CD14-positive monocyte (primary cell): ENCODE measurements around the gene PDCD1. TPM values are rescaled to one million over a fixed set of nuclear protein-coding genes. Genes with fewer than 3 reads are reported as not detected.

Experiments used
- DNase-seq, 3 donors: peaks; one replicate each; pipeline ENCODE4 v3.0.0-alpha.2; 2011 to 2022
- H2AFZ ChIP-seq: 2 replicates; pipeline ENCODE4 v1.6.0; 2012; ENCODE audit warnings: mild to moderate bottlenecking, low read depth, low read length, inconsistent platforms; ENCODE audit not compliant: insufficient read depth, poor library complexity, severe bottlenecking
- H3K27ac ChIP-seq, 2 donors: 1 replicate in 1 of 2; 2 replicates in 1 of 2; pipeline ENCODE4 v1.5.1; 2012 to 2013; ENCODE audit warnings: low read length in 2 of 2, control low read depth in 1 of 2, inconsistent platforms in 1 of 2, low read depth in 1 of 2, mild to moderate bottlenecking in 1 of 2
- H3K27me3 ChIP-seq, 2 donors: one replicate each; pipeline versions ENCODE4 v1.6.0 to v1.6.1; 2011 to 2013; ENCODE audit warnings: low read length in 2 of 2; ENCODE audit not compliant: control insufficient read depth in 2 of 2, insufficient read depth in 2 of 2
- H3K36me3 ChIP-seq, 2 donors: replicated peaks in 1 of 2; 1 replicate in 1 of 2; 2 replicates in 1 of 2; pipeline versions ENCODE4 v1.5.1 to v1.6.1; 2012 to 2013; ENCODE audit warnings: low read length in 2 of 2, control low read depth in 1 of 2, inconsistent platforms in 1 of 2, mild to moderate bottlenecking in 1 of 2; ENCODE audit not compliant: insufficient read depth in 2 of 2, control insufficient read depth in 1 of 2
- H3K4me1 ChIP-seq, 2 donors: 1 replicate in 1 of 2; 2 replicates in 1 of 2; pipeline versions ENCODE4 v1.5.1 to v1.6.1; 2012 to 2013; ENCODE audit warnings: low read length in 2 of 2, control low read depth in 1 of 2, inconsistent platforms in 1 of 2, mild to moderate bottlenecking in 1 of 2, moderate library complexity in 1 of 2; ENCODE audit not compliant: insufficient read depth in 2 of 2, control insufficient read depth in 1 of 2
- H3K4me2 ChIP-seq: replicated peaks from 2 replicates; pipeline ENCODE3; 2012; ENCODE audit warnings: low read length, moderate library complexity, mild to moderate bottlenecking; ENCODE audit not compliant: poor library complexity, severe bottlenecking; ENCODE audit errors: extremely low read depth
- H3K4me3 ChIP-seq, 3 experiments: fragments of 200-600 bp in 1 of 3; sonication (generic) in 1 of 3; replicated peaks in 1 of 3; 1 replicate in 2 of 3; 2 replicates in 1 of 3; pipeline ENCODE4 v1.5.1; 2011 to 2013; ENCODE audit warnings: low read length in 3 of 3, mild to moderate bottlenecking in 3 of 3, control low read depth in 2 of 3, low read depth in 2 of 3, inconsistent platforms in 1 of 3, moderate library complexity in 1 of 3
- H3K79me2 ChIP-seq: 2 replicates; pipeline ENCODE4 v1.6.0; 2012; ENCODE audit warnings: mild to moderate bottlenecking, control low read depth, inconsistent platforms, low read length, moderate library complexity; ENCODE audit not compliant: insufficient read depth
- H3K9ac ChIP-seq: 2 replicates; pipeline ENCODE4 v1.6.0; 2017; ENCODE audit warnings: low read length, mild to moderate bottlenecking; ENCODE audit not compliant: insufficient read depth, poor library complexity, severe bottlenecking
- H3K9me3 ChIP-seq, 2 donors: replicated peaks in 1 of 2; 1 replicate in 1 of 2; 2 replicates in 1 of 2; pipeline versions ENCODE4 v1.5.1 to v1.6.1; 2012 to 2013; ENCODE audit warnings: low read length in 2 of 2, control low read depth in 1 of 2; ENCODE audit not compliant: control insufficient read depth in 1 of 2, insufficient read depth in 1 of 2
- H4K20me1 ChIP-seq: 2 replicates; pipeline ENCODE4 v1.6.0; 2012; ENCODE audit warnings: mild to moderate bottlenecking, low read length, control low read depth, moderate library complexity; ENCODE audit not compliant: insufficient read depth
- H3K27ac Mint-ChIP-seq, 7 donors: one replicate each; pipeline ENCODE4 v1.8.0; 2020; ENCODE audit warnings: mild to moderate bottlenecking in 7 of 7, mixed read lengths in 7 of 7, moderate library complexity in 6 of 7, inconsistent platforms in 2 of 7
- H3K27me3 Mint-ChIP-seq, 3 donors: one replicate each; pipeline ENCODE4 v1.8.0; 2021 to 2022; ENCODE audit warnings: low read depth in 3 of 3, mild to moderate bottlenecking in 3 of 3, mixed read lengths in 3 of 3, moderate library complexity in 3 of 3, inconsistent platforms in 1 of 3
- H3K36me3 Mint-ChIP-seq, 2 donors: one replicate each; pipeline ENCODE4 v1.8.0; 2020; ENCODE audit warnings: mixed read lengths in 2 of 2, inconsistent platforms in 1 of 2, mild to moderate bottlenecking in 1 of 2
- H3K4me1 Mint-ChIP-seq: one replicate; pipeline ENCODE4 v1.8.0; 2020; ENCODE audit warnings: mild to moderate bottlenecking, mixed read lengths
- H3K4me3 Mint-ChIP-seq, 2 donors: one replicate each; pipeline ENCODE4 v1.8.0; 2020; ENCODE audit warnings: mild to moderate bottlenecking in 2 of 2, mixed read lengths in 2 of 2, moderate library complexity in 1 of 2
- H3K9me3 Mint-ChIP-seq, 7 donors: one replicate each; pipeline ENCODE4 v1.8.0; 2020 to 2022; ENCODE audit warnings: mixed read lengths in 7 of 7, mild to moderate bottlenecking in 6 of 7, moderate library complexity in 6 of 7, inconsistent platforms in 2 of 7
- WGBS: methylation state at CpG from one replicate; pipeline ENCODE4 v1.1.5; 2013; ENCODE audit warnings: missing lambda C conversion rate; ENCODE audit not compliant: insufficient coverage; 5-methylcytosine and 5-hydroxymethylcytosine counted together
- intact Hi-C, 2 donors: fragments of 100-400 bp; cut with micrococcal nuclease; formaldehyde crosslinking; loops; one replicate each; pipeline versions ENCODE4 v1.15.0 to v1.15.1; 2023
- polyA plus RNA-seq, 3 donors: library from polyadenylated mRNA; depleted of rRNA in 1 of 3; unstranded in 2 of 3; stranded (reverse) in 1 of 3; fragments of 300-500 nt in 2 of 3; fragments of >200 nt in 1 of 3; fragmentation: Illumina TruSeq in 2 of 3; gene quantifications; 1 replicate in 2 of 3; 2 replicates in 1 of 3; pipeline ENCODE4 v1.2.3, GENCODE V29; 2012 to 2021
- TF ChIP-seq, protein P1 (sequence below): fragments of 200-600 bp; IDR thresholded peaks from one replicate; pipeline ENCODE4 v1.8.0; 2022; ENCODE audit warnings: antibody characterized with exemption, mild to moderate bottlenecking

The PDCD1 gene
- polyA plus RNA-seq, 3 donors: 0.08 TPM; not detected in 2

DNA sequence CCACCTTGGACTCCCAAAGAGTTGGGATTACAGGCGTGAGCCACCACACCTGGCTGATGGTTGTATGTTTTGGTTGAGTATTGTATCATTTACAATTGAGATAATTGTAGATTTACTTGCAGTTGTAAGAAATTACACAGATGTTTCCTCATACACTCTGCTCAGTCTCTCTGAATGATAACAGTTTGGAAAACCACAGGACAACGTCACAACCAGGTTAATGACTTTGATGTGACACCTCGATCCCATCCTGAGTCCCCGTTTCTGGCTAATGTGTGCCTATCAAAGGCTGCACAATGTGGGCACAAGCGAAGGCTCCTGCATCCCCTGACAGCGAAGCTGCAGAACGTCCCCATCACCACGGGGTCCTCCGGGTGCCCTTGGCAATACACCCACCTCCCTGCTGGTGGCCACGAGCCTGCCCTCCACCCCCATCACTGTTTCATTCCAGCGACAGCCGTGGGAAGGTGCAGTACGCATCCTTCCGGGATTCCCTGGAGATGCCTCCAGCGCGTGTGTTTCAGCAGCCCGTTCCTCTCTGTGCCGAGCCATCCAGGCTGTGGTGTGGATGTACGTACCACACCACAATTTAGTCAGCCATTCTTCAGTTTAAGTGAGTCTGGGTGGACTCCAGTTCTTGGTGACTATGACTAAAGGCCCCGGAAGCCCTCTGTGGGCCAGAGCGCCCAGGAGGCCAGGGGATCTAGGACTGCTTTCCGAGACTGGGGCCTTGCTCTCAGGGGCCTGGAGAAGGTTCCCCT is 4.3 kb upstream of the PDCD1 start:
- intact Hi-C loops: no loop called here
- Histone ChIP-seq H3K9ac (no peak overlapping the region), H2AFZ (no peak overlapping the region), H3K27me3 (peaks cover 0 to 46% of the 10 kb centered on the region in 2 donors), H3K27ac (no peak overlapping the region), H4K20me1 (no peaks in the 10 kb centered on the region), H3K36me3 (no peaks in the 10 kb centered on the region), H3K9me3 (peaks cover 0 to 11% of the 10 kb centered on the region in 2 donors), H3K4me1 (peaks cover 0 to 9% of the 10 kb centered on the region in 2 donors), H3K79me2 (no peaks in the 10 kb centered on the region), H3K4me2 (no peak overlapping the region), H3K4me3 (no peak overlapping the region)
- no peak for DNase-seq
- peak overlapping the region in 1 of 2 donors; percentile 72 for H3K4me3 Mint-ChIP-seq
- WGBS: 81% methylated on average over 12 of the region's 22 CpGs
- peaks cover 12% of the 10 kb centered on the region for H3K4me1 Mint-ChIP-seq
- peaks cover 2 to 18% (median 8%) of the 10 kb centered on the region in 7 donors for H3K9me3 Mint-ChIP-seq
- peaks cover 32 to 62% (median 45%) of the 10 kb centered on the region in 3 donors for H3K27me3 Mint-ChIP-seq
- H3K36me3 Mint-ChIP-seq: peaks cover 0 to 2% of the 10 kb centered on the region in 2 donors
- H3K27ac Mint-ChIP-seq: peak overlapping the region in 2 of 7 donors; percentile 26 to 35
- TF ChIP-seq, protein P1, sequence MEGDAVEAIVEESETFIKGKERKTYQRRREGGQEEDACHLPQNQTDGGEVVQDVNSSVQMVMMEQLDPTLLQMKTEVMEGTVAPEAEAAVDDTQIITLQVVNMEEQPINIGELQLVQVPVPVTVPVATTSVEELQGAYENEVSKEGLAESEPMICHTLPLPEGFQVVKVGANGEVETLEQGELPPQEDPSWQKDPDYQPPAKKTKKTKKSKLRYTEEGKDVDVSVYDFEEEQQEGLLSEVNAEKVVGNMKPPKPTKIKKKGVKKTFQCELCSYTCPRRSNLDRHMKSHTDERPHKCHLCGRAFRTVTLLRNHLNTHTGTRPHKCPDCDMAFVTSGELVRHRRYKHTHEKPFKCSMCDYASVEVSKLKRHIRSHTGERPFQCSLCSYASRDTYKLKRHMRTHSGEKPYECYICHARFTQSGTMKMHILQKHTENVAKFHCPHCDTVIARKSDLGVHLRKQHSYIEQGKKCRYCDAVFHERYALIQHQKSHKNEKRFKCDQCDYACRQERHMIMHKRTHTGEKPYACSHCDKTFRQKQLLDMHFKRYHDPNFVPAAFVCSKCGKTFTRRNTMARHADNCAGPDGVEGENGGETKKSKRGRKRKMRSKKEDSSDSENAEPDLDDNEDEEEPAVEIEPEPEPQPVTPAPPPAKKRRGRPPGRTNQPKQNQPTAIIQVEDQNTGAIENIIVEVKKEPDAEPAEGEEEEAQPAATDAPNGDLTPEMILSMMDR: no peak

DNA sequence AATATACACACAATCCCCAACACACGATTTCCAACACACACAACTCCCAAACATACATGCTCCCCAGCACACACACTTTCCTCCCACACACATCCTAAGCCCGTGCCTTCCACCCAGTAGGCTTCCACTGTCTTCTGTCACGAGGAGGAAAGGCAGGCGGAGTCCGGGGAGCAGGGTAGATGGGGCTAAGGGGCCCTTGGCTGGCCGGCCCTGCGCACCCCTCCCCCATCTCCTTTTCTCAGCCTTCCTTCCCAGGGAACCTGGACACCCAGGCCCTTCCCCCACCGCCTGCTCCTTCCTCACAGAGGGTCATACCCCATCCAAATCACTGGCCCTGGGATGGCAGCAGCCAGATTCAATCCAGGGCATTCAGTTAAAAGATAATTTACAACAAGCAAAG is 3.4 kb upstream of the PDCD1 start:
- intact Hi-C loops: no loop called here
- no peak for DNase-seq
- H3K9me3 ChIP-seq: peaks cover 0 to 11% of the 10 kb centered on the region in 2 donors
- no peaks in the 10 kb centered on the region for H4K20me1 ChIP-seq
- H3K9me3 Mint-ChIP-seq: peaks cover 2 to 18% (median 8%) of the 10 kb centered on the region in 7 donors
- no peaks in the 10 kb centered on the region for H3K79me2 ChIP-seq
- TF ChIP-seq, protein P1: no peak
- WGBS: 93% methylated on average over 3 of the region's 8 CpGs
- H3K4me1 ChIP-seq: peaks cover 0 to 9% of the 10 kb centered on the region in 2 donors
- H3K27ac Mint-ChIP-seq: no peak overlapping the region
- no peak overlapping the region for H2AFZ ChIP-seq
- peaks cover 29 to 56% (median 42%) of the 10 kb centered on the region in 3 donors for H3K27me3 Mint-ChIP-seq
- peaks cover 0 to 2% of the 10 kb centered on the region in 2 donors for H3K36me3 Mint-ChIP-seq
- peaks cover 0 to 40% of the 10 kb centered on the region in 2 donors for H3K27me3 ChIP-seq
- H3K4me3 ChIP-seq: no peak overlapping the region
- peaks cover 12% of the 10 kb centered on the region for H3K4me1 Mint-ChIP-seq
- no peaks in the 10 kb centered on the region for H3K36me3 ChIP-seq
- H3K4me3 Mint-ChIP-seq: peak overlapping the region in 1 of 2 donors; percentile 4
- no peak overlapping the region for H3K9ac ChIP-seq
- H3K27ac ChIP-seq: no peak overlapping the region
- no peak overlapping the region for H3K4me2 ChIP-seq
